Caco-2 (cell line): ENCODE results near the gene CRAT. TPM values are rescaled to one million over a fixed set of nuclear protein-coding genes. Genes with fewer than 3 reads are reported as not detected.

Experiments
- BruUV-seq: library from RNA; stranded (reverse); fragments of 400-500 nt; replicated peaks from 2 replicates; lab custom pipeline; 2021; lab: Mats Ljungman, UMichigan
- CTCF ChIA-PET: fragments of 300-600 bp; sonication (Branson Sonifier 250); formaldehyde crosslinking; loops from one replicate; lab custom pipeline; 2022; ENCODE audit warnings: antibody characterized with exemption; lab: Charles Lee
- POLR2A ChIA-PET: fragments of 300-600 bp; sonication (Branson Sonifier 250); formaldehyde crosslinking; loops from one replicate; lab custom pipeline; 2022; ENCODE audit warnings: antibody characterized with exemption; lab: Charles Lee
- DNase-seq, 2 experiments: peaks; one replicate each; pipeline versions ENCODE4 v3.0.0 to v3.0.0-alpha.2; 2020 to 2022
- H3K27me3 ChIP-seq: replicated peaks from 2 replicates; pipeline ENCODE4 v1.6.0; 2011; ENCODE audit warnings: low read length; ENCODE audit not compliant: control insufficient read depth, insufficient read depth
- H3K36me3 ChIP-seq: 2 replicates; pipeline ENCODE4 v1.5.1; 2011; ENCODE audit warnings: low read length; ENCODE audit not compliant: control insufficient read depth, insufficient read depth
- H3K4me1 ChIP-seq: fragments of 250-450 bp; sonication (Bioruptor Pico); 2 replicates; pipeline ENCODE4 v1.5.1; 2020; ENCODE audit warnings: mild to moderate bottlenecking
- H3K4me3 ChIP-seq: 2 replicates; pipeline ENCODE4 v1.5.1; 2011; ENCODE audit warnings: low read depth, mild to moderate bottlenecking, control low read depth, low read length
- H3K9me3 ChIP-seq: fragments of 250-450 bp; sonication (Bioruptor Pico); 2 replicates; pipeline ENCODE4 v1.5.1; 2020; ENCODE audit warnings: mild to moderate bottlenecking, moderate library complexity
- H3K27ac Mint-ChIP-seq: one replicate; pipeline ENCODE4 v1.8.0; 2022; ENCODE audit warnings: mixed read lengths; ENCODE audit not compliant: unreplicated experiment
- H3K27me3 Mint-ChIP-seq: one replicate; pipeline ENCODE4 v1.8.0; 2022; ENCODE audit warnings: mixed read lengths; ENCODE audit not compliant: insufficient read depth, unreplicated experiment
- H3K36me3 Mint-ChIP-seq: one replicate; pipeline ENCODE4 v1.8.0; 2022; ENCODE audit warnings: mild to moderate bottlenecking, mixed read lengths; ENCODE audit not compliant: insufficient read depth, unreplicated experiment
- H3K4me1 Mint-ChIP-seq: one replicate; pipeline ENCODE4 v1.8.0; 2022; ENCODE audit warnings: low read depth, mixed read lengths; ENCODE audit not compliant: unreplicated experiment
- H3K4me3 Mint-ChIP-seq: one replicate; pipeline ENCODE4 v1.8.0; 2022; ENCODE audit warnings: mild to moderate bottlenecking, moderate library complexity, mixed read lengths; ENCODE audit not compliant: unreplicated experiment
- H3K9me3 Mint-ChIP-seq: one replicate; pipeline ENCODE4 v1.8.0; 2022; ENCODE audit warnings: mixed read lengths; ENCODE audit not compliant: unreplicated experiment
- CTCF ChIP-seq, 2 experiments: fragments of 200-600 bp in 1 of 2; IDR thresholded peaks; 1 replicate in 1 of 2; 2 replicates in 1 of 2; pipeline versions ENCODE4 v1.5.1 to v1.8.0; 2011 to 2022; ENCODE audit warnings: antibody characterized with exemption in 1 of 2, control low read depth in 1 of 2, inconsistent platforms in 1 of 2, low read depth in 1 of 2, low read length in 1 of 2, mild to moderate bottlenecking in 1 of 2, moderate library complexity in 1 of 2; ENCODE audit not compliant: insufficient read depth in 1 of 2, severe bottlenecking in 1 of 2, unreplicated experiment in 1 of 2
- intact Hi-C: fragments of 100-400 bp; cut with micrococcal nuclease; formaldehyde crosslinking; loops from one replicate; pipeline ENCODE4 v1.10.0; 2022; ENCODE audit not compliant: unreplicated experiment
- total RNA-seq: library from RNA; stranded (reverse); gene quantifications from 2 replicates; pipeline ENCODE4 v1.2.3, GENCODE V29; 2022

The CRAT gene
- total RNA-seq, 1 experiment from 2014 or later: 20.7 TPM

- ChIA-PET CTCF (interaction anchor here (0.9 kb wide), 1 partner anchor 29 kb away, joined by 6 read pairs; no protein-coding TSS in a partner anchor), POLR2A (interaction anchor here (1.4 kb wide), 1 partner anchor 22 kb away, joined by 3 read pairs; the partner anchor contains the start of gene DOLPP1)
- Histone ChIP-seq H3K36me3 (no peaks in the 10 kb centered on the region), H3K27me3 (no peaks in the 10 kb centered on the region), H3K4me1 (peaks cover 8% of the 10 kb centered on the region), H3K9me3 (no peaks in the 10 kb centered on the region), H3K4me3 (no peak overlapping the region)
- DNase-seq: peak; percentile 50 to 77
- BruUV-seq: no TSS peak
- no peaks in the 10 kb centered on the region for H3K27me3 Mint-ChIP-seq
- H3K27ac Mint-ChIP-seq: no peak overlapping the region
- H3K4me3 Mint-ChIP-seq: no peak overlapping the region
- intact Hi-C loops: no loop called here
- H3K36me3 Mint-ChIP-seq: peaks cover 3% of the 10 kb centered on the region
- H3K4me1 Mint-ChIP-seq: peaks cover 13% of the 10 kb centered on the region
- no peaks in the 10 kb centered on the region for H3K9me3 Mint-ChIP-seq
- peak; percentile 43 to 62 for TF ChIP-seq CTCF (IDR thresholded peaks at IDR 0.05; ENCODE audit: insufficient read depth in 1 of 2, low read depth in 1 of 2, low read length in 1 of 2, severe bottlenecking in 1 of 2, unreplicated experiment in 1 of 2)
Observed at GRCh38 chr9:129102791-129103594, 7.6 kb downstream of the CRAT start.

- Mint-ChIP-seq H3K27me3 (no peaks in the 10 kb centered on the region), H3K4me1 (peaks cover 7% of the 10 kb centered on the region), H3K36me3 (no peaks in the 10 kb centered on the region), H3K9me3 (no peaks in the 10 kb centered on the region), H3K4me3 (no peak overlapping the region), H3K27ac (no peak overlapping the region)
- no peaks in the 10 kb centered on the region for H3K9me3 ChIP-seq
- DNase-seq: no peak
- CTCF ChIA-PET: no interaction called here
- H3K36me3 ChIP-seq: no peaks in the 10 kb centered on the region
- intact Hi-C loops: no loop called here
- no TSS peak for BruUV-seq
- H3K4me1 ChIP-seq: peaks cover 8% of the 10 kb centered on the region
- H3K4me3 ChIP-seq: no peak overlapping the region
- H3K27me3 ChIP-seq: no peaks in the 10 kb centered on the region
- no peak for TF ChIP-seq CTCF (IDR thresholded peaks at IDR 0.05; ENCODE audit: insufficient read depth in 1 of 2, low read depth in 1 of 2, low read length in 1 of 2, severe bottlenecking in 1 of 2, unreplicated experiment in 1 of 2)
- POLR2A ChIA-PET: no interaction called here
Observed at GRCh38 chr9:129102095-129102525, 8.5 kb downstream of the CRAT start.

- intact Hi-C loops: no loop called here
- no peaks in the 10 kb centered on the region for H3K9me3 Mint-ChIP-seq
- ChIA-PET CTCF (no interaction called here), POLR2A (no interaction called here)
- H3K27me3 ChIP-seq: no peaks in the 10 kb centered on the region
- BruUV-seq: TSS peak; percentile 19
- no peak for DNase-seq
- no peak for TF ChIP-seq CTCF (IDR thresholded peaks at IDR 0.05; ENCODE audit: insufficient read depth in 1 of 2, low read depth in 1 of 2, low read length in 1 of 2, severe bottlenecking in 1 of 2, unreplicated experiment in 1 of 2)
- no peak overlapping the region for H3K4me3 Mint-ChIP-seq
- H3K36me3 ChIP-seq: no peaks in the 10 kb centered on the region
- H3K27ac Mint-ChIP-seq: no peak overlapping the region
- no peaks in the 10 kb centered on the region for H3K9me3 ChIP-seq
- peaks cover 4% of the 10 kb centered on the region for H3K36me3 Mint-ChIP-seq
- no peaks in the 10 kb centered on the region for H3K4me1 Mint-ChIP-seq
- no peak overlapping the region for H3K4me3 ChIP-seq
- no peaks in the 10 kb centered on the region for H3K27me3 Mint-ChIP-seq
- H3K4me1 ChIP-seq: peaks cover 8% of the 10 kb centered on the region
Observed at GRCh38 chr9:129101279-129101678, 9.3 kb downstream of the CRAT start.
